ENCODE results near the gene SCGB1D1.

DNA sequence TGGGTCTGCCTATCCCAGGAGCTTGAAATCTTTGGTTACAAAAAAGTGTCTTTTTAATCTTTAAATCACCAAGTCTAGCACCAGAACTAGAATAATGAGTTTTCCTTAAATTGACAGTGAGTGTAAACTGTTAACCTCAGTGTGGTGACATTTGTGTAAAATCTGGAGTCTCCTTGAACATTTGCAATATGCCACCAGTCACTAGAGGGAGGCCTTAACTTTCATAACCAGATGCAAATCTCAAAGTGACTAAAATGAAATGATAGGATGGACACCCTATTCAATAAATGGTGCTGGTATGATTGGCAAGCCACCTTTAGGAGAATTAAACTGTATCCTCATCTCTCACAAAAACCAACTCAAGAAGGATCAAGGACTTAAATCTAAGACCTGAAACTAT is 43.7 kb downstream of the SCGB1D1 start:
- TF ChIP-seq EP300 (IDR thresholded peaks at IDR 0.05; ENCODE audit: low read depth) = no peak
- TF ChIP-seq, protein P1, sequence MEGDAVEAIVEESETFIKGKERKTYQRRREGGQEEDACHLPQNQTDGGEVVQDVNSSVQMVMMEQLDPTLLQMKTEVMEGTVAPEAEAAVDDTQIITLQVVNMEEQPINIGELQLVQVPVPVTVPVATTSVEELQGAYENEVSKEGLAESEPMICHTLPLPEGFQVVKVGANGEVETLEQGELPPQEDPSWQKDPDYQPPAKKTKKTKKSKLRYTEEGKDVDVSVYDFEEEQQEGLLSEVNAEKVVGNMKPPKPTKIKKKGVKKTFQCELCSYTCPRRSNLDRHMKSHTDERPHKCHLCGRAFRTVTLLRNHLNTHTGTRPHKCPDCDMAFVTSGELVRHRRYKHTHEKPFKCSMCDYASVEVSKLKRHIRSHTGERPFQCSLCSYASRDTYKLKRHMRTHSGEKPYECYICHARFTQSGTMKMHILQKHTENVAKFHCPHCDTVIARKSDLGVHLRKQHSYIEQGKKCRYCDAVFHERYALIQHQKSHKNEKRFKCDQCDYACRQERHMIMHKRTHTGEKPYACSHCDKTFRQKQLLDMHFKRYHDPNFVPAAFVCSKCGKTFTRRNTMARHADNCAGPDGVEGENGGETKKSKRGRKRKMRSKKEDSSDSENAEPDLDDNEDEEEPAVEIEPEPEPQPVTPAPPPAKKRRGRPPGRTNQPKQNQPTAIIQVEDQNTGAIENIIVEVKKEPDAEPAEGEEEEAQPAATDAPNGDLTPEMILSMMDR (IDR thresholded peaks at IDR 0.05) = no peak
- TF ChIP-seq POLR2A (IDR thresholded peaks at IDR 0.05) = no peak
- TF ChIP-seq POLR2AphosphoS5 (IDR thresholded peaks at IDR 0.05) = no peak
